Measurements from ENCODE around the gene TUBB4B. TPM values are rescaled to one million over a fixed set of nuclear protein-coding genes. Genes with fewer than 3 reads are reported as not detected.
A peak's percentile ranks its signal among the peaks of the same experiment; 100 is the strongest.

TUBB4B gene
- total RNA-seq, 1 donor from 2014 or later: 312 TPM

GRCh38 chr9:137251194-137251461 lies 10.0 kb downstream of the TUBB4B start, which contains the start of gene STPG3:
Gene STPG3, plus strand, starts transcription at chr9:137251286. Its CDS starts 1 bp downstream, at chr9:137251287.
- no peak for TF ChIP-seq POLR2AphosphoS5 (IDR thresholded peaks at IDR 0.05; ENCODE audit: insufficient read depth in 1 of 2, low read depth in 1 of 2)
- TF ChIP-seq, protein P1, sequence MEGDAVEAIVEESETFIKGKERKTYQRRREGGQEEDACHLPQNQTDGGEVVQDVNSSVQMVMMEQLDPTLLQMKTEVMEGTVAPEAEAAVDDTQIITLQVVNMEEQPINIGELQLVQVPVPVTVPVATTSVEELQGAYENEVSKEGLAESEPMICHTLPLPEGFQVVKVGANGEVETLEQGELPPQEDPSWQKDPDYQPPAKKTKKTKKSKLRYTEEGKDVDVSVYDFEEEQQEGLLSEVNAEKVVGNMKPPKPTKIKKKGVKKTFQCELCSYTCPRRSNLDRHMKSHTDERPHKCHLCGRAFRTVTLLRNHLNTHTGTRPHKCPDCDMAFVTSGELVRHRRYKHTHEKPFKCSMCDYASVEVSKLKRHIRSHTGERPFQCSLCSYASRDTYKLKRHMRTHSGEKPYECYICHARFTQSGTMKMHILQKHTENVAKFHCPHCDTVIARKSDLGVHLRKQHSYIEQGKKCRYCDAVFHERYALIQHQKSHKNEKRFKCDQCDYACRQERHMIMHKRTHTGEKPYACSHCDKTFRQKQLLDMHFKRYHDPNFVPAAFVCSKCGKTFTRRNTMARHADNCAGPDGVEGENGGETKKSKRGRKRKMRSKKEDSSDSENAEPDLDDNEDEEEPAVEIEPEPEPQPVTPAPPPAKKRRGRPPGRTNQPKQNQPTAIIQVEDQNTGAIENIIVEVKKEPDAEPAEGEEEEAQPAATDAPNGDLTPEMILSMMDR (IDR thresholded peaks at IDR 0.05): no peak
- TF ChIP-seq POLR2A (IDR thresholded peaks at IDR 0.05): no peak
- Histone ChIP-seq H3K36me3 (no peaks in the 10 kb centered on the region), H3K4me1 (peaks cover 16% of the 10 kb centered on the region), H3K27ac (no peak within 1 kb of the TSS), H3K4me3 (no peak within 1 kb of the TSS), H3K9me3 (no peaks in the 10 kb centered on the region), H3K27me3 (no peaks in the 10 kb centered on the region)
- intact Hi-C loops (cut with DNase I): no loop called here
- DNase-seq (ENCODE audit: extremely low spot score in 2 of 2): no peak

- no peak for DNase-seq (ENCODE audit: extremely low spot score in 2 of 2)
- H3K4me1 ChIP-seq: peaks cover 21% of the 10 kb centered on the region
- H3K36me3 ChIP-seq: no peaks in the 10 kb centered on the region
- no peaks in the 10 kb centered on the region for H3K9me3 ChIP-seq
- no peaks in the 10 kb centered on the region for H3K27me3 ChIP-seq
- no peak for TF ChIP-seq POLR2AphosphoS5 (IDR thresholded peaks at IDR 0.05; ENCODE audit: insufficient read depth in 1 of 2, low read depth in 1 of 2)
- TF ChIP-seq, protein P1 (IDR thresholded peaks at IDR 0.05): no peak
- TF ChIP-seq POLR2A (IDR thresholded peaks at IDR 0.05): no peak
- intact Hi-C loops (cut with DNase I): no loop called here
- H3K4me3 ChIP-seq: no peak overlapping the region
- H3K27ac ChIP-seq: no peak overlapping the region
Measured at GRCh38 chr9:137251490-137252268, 10.6 kb downstream of the TUBB4B start.

DNA sequence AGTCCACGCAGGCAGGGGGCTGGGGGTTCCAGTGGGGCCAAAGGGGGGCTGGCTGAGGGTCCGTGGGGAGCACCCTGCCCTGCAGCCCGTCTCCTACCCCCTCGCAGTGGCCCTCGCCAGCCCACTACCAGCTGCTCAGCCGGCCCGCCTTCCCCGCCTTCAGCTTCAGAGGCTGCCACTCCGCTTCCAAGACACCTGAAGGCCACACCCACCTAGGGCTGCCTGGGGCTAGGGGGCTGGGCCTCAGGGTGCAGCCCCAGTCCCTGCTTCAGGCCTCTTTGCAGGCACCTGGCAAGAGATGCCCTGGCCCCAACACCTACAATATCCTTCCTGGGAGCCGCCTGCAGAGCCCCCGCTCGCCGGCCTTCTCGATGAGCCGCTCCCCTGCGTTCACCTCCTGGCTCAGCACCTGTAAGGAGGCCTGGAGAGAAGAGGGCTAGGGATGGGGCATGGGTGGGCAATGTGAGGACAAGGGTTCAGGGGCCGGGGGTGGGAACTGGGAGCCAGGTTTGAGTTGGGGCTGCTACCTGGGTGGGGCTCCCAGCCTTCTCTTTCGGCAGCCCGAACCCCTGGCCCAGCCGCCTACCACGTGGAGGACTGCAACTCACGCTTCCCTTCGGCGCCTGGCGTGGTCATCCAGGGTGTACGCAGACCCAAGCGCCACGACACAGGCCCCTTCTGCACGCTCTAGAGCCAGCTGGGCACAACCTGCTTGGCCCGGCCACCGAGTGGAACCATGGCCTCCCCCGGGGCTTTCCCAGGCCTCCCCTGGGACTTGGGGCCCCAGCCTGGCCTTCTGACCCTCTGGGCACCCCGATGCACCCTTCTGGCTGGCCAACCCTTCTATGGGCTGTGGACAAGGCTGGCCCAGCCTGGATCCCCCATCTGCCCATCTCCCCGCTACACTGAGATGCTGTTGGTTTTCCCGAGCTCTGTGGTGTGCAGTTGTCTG lies 11.7 kb downstream of the TUBB4B start:
- Histone ChIP-seq H3K4me1 (peaks cover 27% of the 10 kb centered on the region), H3K36me3 (peaks cover 0 to 3% of the 10 kb centered on the region in 2 donors), H3K27me3 (no peaks in the 10 kb centered on the region), H3K4me3 (no peak overlapping the region), H3K27ac (no peak overlapping the region), H3K9me3 (no peaks in the 10 kb centered on the region)
- DNase-seq (ENCODE audit: extremely low spot score in 2 of 2): no peak
- intact Hi-C loops (cut with DNase I): no loop called here
- no peak for TF ChIP-seq POLR2AphosphoS5 (IDR thresholded peaks at IDR 0.05; ENCODE audit: insufficient read depth in 1 of 2, low read depth in 1 of 2)
- TF ChIP-seq POLR2A (IDR thresholded peaks at IDR 0.05): no peak
- TF ChIP-seq, protein P1 (IDR thresholded peaks at IDR 0.05): no peak

- peak overlapping the region; percentile 25 for H3K27ac ChIP-seq
- no peak for DNase-seq (ENCODE audit: extremely low spot score in 2 of 2)
Measured at GRCh38 chr9:137253717-137254623, 12.9 kb downstream of the TUBB4B start.

More at GRCh38 chr9:137253717-137254623, 12.9 kb downstream of the TUBB4B start:
- Histone ChIP-seq H3K4me3 (peak overlapping the region; percentile 78 to 88), H3K4me1 (peaks cover 27% of the 10 kb centered on the region), H3K27me3 (no peaks in the 10 kb centered on the region), H3K9me3 (no peaks in the 10 kb centered on the region), H3K36me3 (peaks cover 0 to 14% of the 10 kb centered on the region in 2 donors)
- no peak for TF ChIP-seq POLR2AphosphoS5 (IDR thresholded peaks at IDR 0.05; ENCODE audit: insufficient read depth in 1 of 2, low read depth in 1 of 2)
- TF ChIP-seq, protein P1 (IDR thresholded peaks at IDR 0.05): no peak
- TF ChIP-seq POLR2A (IDR thresholded peaks at IDR 0.05): no peak
- intact Hi-C loops (cut with DNase I): no loop called here

Data from vagina (tissue), 2 donors.